ENCODE results near the gene BCL11B. TPM values are rescaled to one million over a fixed set of nuclear protein-coding genes. Genes with fewer than 3 reads are reported as not detected.

BCL11B gene
- total RNA-seq, 1 experiment from 2014 or later: 0.05 TPM

GRCh38 chr14:99158150-99158549 lies 113.8 kb downstream of the BCL11B start:
- DNase-seq: no peak
- Histone ChIP-seq H3K36me3 (ENCODE audit: control insufficient read depth, insufficient read depth, low read length) (no peaks in the 10 kb centered on the region), H3K9me3 (no peaks in the 10 kb centered on the region), H3K4me1 (no peaks in the 10 kb centered on the region), H3K27me3 (replicated peaks; ENCODE audit: control insufficient read depth, insufficient read depth, low read length) (no peaks in the 10 kb centered on the region), H3K4me3 (ENCODE audit: low read depth, low read length) (no peak overlapping the region)
- no peak for TF ChIP-seq CTCF (IDR thresholded peaks at IDR 0.05; ENCODE audit: insufficient read depth in 1 of 2, low read depth in 1 of 2, low read length in 1 of 2, severe bottlenecking in 1 of 2, unreplicated experiment in 1 of 2)
- no TSS peak for BruUV-seq (replicated peaks)
- intact Hi-C loops (cut with micrococcal nuclease; ENCODE audit: unreplicated experiment): no loop called here
- H3K4me3 Mint-ChIP-seq (ENCODE audit: unreplicated experiment): no peak overlapping the region
- H3K4me1 Mint-ChIP-seq (ENCODE audit: low read depth, unreplicated experiment): no peaks in the 10 kb centered on the region
- ChIA-PET CTCF (no interaction called here), POLR2A (no interaction called here)
- no peak overlapping the region for H3K27ac Mint-ChIP-seq (ENCODE audit: unreplicated experiment)
- H3K27me3 Mint-ChIP-seq (ENCODE audit: insufficient read depth, unreplicated experiment): peaks cover 8% of the 10 kb centered on the region
- no peaks in the 10 kb centered on the region for H3K36me3 Mint-ChIP-seq (ENCODE audit: insufficient read depth, unreplicated experiment)
- H3K9me3 Mint-ChIP-seq (ENCODE audit: unreplicated experiment): no peaks in the 10 kb centered on the region

GRCh38 chr14:99157676-99158075 lies 114.3 kb downstream of the BCL11B start:
- Mint-ChIP-seq H3K9me3 (ENCODE audit: unreplicated experiment) (no peaks in the 10 kb centered on the region), H3K36me3 (ENCODE audit: insufficient read depth, unreplicated experiment) (no peaks in the 10 kb centered on the region), H3K4me3 (ENCODE audit: unreplicated experiment) (no peak overlapping the region), H3K4me1 (ENCODE audit: low read depth, unreplicated experiment) (no peaks in the 10 kb centered on the region), H3K27ac (ENCODE audit: unreplicated experiment) (no peak overlapping the region), H3K27me3 (ENCODE audit: insufficient read depth, unreplicated experiment) (peaks cover 8% of the 10 kb centered on the region)
- Histone ChIP-seq H3K4me3 (ENCODE audit: low read depth, low read length) (no peak overlapping the region), H3K9me3 (no peaks in the 10 kb centered on the region), H3K27me3 (replicated peaks; ENCODE audit: control insufficient read depth, insufficient read depth, low read length) (no peaks in the 10 kb centered on the region), H3K4me1 (no peaks in the 10 kb centered on the region), H3K36me3 (ENCODE audit: control insufficient read depth, insufficient read depth, low read length) (no peaks in the 10 kb centered on the region)
- CTCF ChIA-PET: no interaction called here
- no TSS peak for BruUV-seq (replicated peaks)
- no peak for TF ChIP-seq CTCF (IDR thresholded peaks at IDR 0.05; ENCODE audit: insufficient read depth in 1 of 2, low read depth in 1 of 2, low read length in 1 of 2, severe bottlenecking in 1 of 2, unreplicated experiment in 1 of 2)
- POLR2A ChIA-PET: no interaction called here
- intact Hi-C loops (cut with micrococcal nuclease; ENCODE audit: unreplicated experiment): no loop called here
- no peak for DNase-seq

- no peaks in the 10 kb centered on the region for H3K9me3 ChIP-seq
- H3K4me3 ChIP-seq (ENCODE audit: low read depth, low read length): no peak overlapping the region
- TF ChIP-seq CTCF (IDR thresholded peaks at IDR 0.05; ENCODE audit: insufficient read depth in 1 of 2, low read depth in 1 of 2, low read length in 1 of 2, severe bottlenecking in 1 of 2, unreplicated experiment in 1 of 2): no peak
- ChIA-PET POLR2A (no interaction called here), CTCF (no interaction called here)
- H3K36me3 Mint-ChIP-seq (ENCODE audit: insufficient read depth, unreplicated experiment): no peaks in the 10 kb centered on the region
- no peaks in the 10 kb centered on the region for H3K4me1 Mint-ChIP-seq (ENCODE audit: low read depth, unreplicated experiment)
- no peaks in the 10 kb centered on the region for H3K36me3 ChIP-seq (ENCODE audit: control insufficient read depth, insufficient read depth, low read length)
- H3K27ac Mint-ChIP-seq (ENCODE audit: unreplicated experiment): no peak overlapping the region
- H3K9me3 Mint-ChIP-seq (ENCODE audit: unreplicated experiment): no peaks in the 10 kb centered on the region
- H3K27me3 ChIP-seq (replicated peaks; ENCODE audit: control insufficient read depth, insufficient read depth, low read length): no peaks in the 10 kb centered on the region
- H3K4me3 Mint-ChIP-seq (ENCODE audit: unreplicated experiment): no peak overlapping the region
- no TSS peak for BruUV-seq (replicated peaks)
- intact Hi-C loops (cut with micrococcal nuclease; ENCODE audit: unreplicated experiment): no loop called here
- peaks cover 8% of the 10 kb centered on the region for H3K27me3 Mint-ChIP-seq (ENCODE audit: insufficient read depth, unreplicated experiment)
- H3K4me1 ChIP-seq: no peaks in the 10 kb centered on the region
- no peak for DNase-seq
These were observed 114.8 kb downstream of the BCL11B start for GRCh38 chr14:99157246-99157645.
